ENCODE data around the gene ZNF512B.
A peak's percentile ranks its signal among the peaks of the same experiment; 100 is the strongest.

ZNF512B gene

GRCh38 chr20:63980806-63981728 is 11.3 kb upstream of the ZNF512B start, which contains the start of gene PRPF6:
PRPF6 (plus strand) TSS chr20:63981132; CDS start chr20:63981246, 114 bp downstream.
- peak within 1 kb of the TSS; percentile 77 for H3K4me2 ChIP-seq (ENCODE audit: low read length)
- peaks cover 50% of the 10 kb centered on the region for H3K79me2 ChIP-seq (ENCODE audit: control insufficient read depth, low read length)
- H3K27ac ChIP-seq (ENCODE audit: low read depth, low read length): peak within 1 kb of the TSS; percentile 90

GRCh38 chr20:63980317-63980805 is 10.6 kb upstream of the ZNF512B start:
- peaks cover 41% of the 10 kb centered on the region for H3K4me1 ChIP-seq (ENCODE audit: control insufficient read depth, low read length)
- no peaks in the 10 kb centered on the region for H3K9me2 ChIP-seq (replicated peaks; ENCODE audit: control insufficient read depth, low read length)
- TF ChIP-seq CTCF (IDR thresholded peaks at IDR 0.05; ENCODE audit: low read depth, low read length, poor library complexity, severe bottlenecking): no peak
- TF ChIP-seq EZH2phosphoT487 (IDR thresholded peaks at IDR 0.05; ENCODE audit: borderline replicate concordance, low read length): no peak
- H3K27me3 ChIP-seq (ENCODE audit: control insufficient read depth, low read length): no peaks in the 10 kb centered on the region
- H3K27ac ChIP-seq (ENCODE audit: low read depth, low read length): peak overlapping the region; percentile 90
- peaks cover 4% of the 10 kb centered on the region; the same call in 1 of the 2 replicates for H4K20me1 ChIP-seq (ENCODE audit: control insufficient read depth, insufficient read depth, low read depth, low read length)
- H3F3A ChIP-seq (ENCODE audit: control insufficient read depth, insufficient read depth): peaks cover 17% of the 10 kb centered on the region
- H3K36me3 ChIP-seq (ENCODE audit: control insufficient read depth, low read length): peaks cover 34% of the 10 kb centered on the region
- peaks cover 46% of the 10 kb centered on the region for H3K79me2 ChIP-seq (ENCODE audit: control insufficient read depth, low read length)
- H3K4me2 ChIP-seq (ENCODE audit: low read length): peak overlapping the region; percentile 77
- H3K4me3 ChIP-seq (ENCODE audit: low read length): peak overlapping the region; percentile 97
- H3K9me3 ChIP-seq (ENCODE audit: control insufficient read depth, insufficient read depth, low read length): no peaks in the 10 kb centered on the region

More at GRCh38 chr20:63980806-63981728, 11.3 kb upstream of the ZNF512B start, which contains the start of gene PRPF6:
- no peaks in the 10 kb centered on the region for H3K9me2 ChIP-seq (replicated peaks; ENCODE audit: control insufficient read depth, low read length)
- H3K4me3 ChIP-seq (ENCODE audit: low read length): peak within 1 kb of the TSS; percentile 97
- H3K9me3 ChIP-seq (ENCODE audit: control insufficient read depth, insufficient read depth, low read length): no peaks in the 10 kb centered on the region
- peaks cover 41% of the 10 kb centered on the region for H3K4me1 ChIP-seq (ENCODE audit: control insufficient read depth, low read length)
- no peaks in the 10 kb centered on the region for H3K27me3 ChIP-seq (ENCODE audit: control insufficient read depth, low read length)
- peaks cover 4% of the 10 kb centered on the region; the same call in 1 of the 2 replicates for H4K20me1 ChIP-seq (ENCODE audit: control insufficient read depth, insufficient read depth, low read depth, low read length)
- TF ChIP-seq EZH2phosphoT487 (IDR thresholded peaks at IDR 0.05; ENCODE audit: borderline replicate concordance, low read length): no peak
- TF ChIP-seq CTCF (IDR thresholded peaks at IDR 0.05; ENCODE audit: low read depth, low read length, poor library complexity, severe bottlenecking): peak; percentile 88
- H3K36me3 ChIP-seq (ENCODE audit: control insufficient read depth, low read length): peaks cover 41% of the 10 kb centered on the region
- peaks cover 17% of the 10 kb centered on the region for H3F3A ChIP-seq (ENCODE audit: control insufficient read depth, insufficient read depth)

- Histone ChIP-seq H3K9me3 (ENCODE audit: control insufficient read depth, insufficient read depth, low read length) (no peaks in the 10 kb centered on the region), H4K20me1 (ENCODE audit: control insufficient read depth, insufficient read depth, low read depth, low read length) (peaks cover 4% of the 10 kb centered on the region; the same call in 1 of the 2 replicates), H3K4me1 (ENCODE audit: control insufficient read depth, low read length) (peaks cover 41% of the 10 kb centered on the region), H3K79me2 (ENCODE audit: control insufficient read depth, low read length) (peaks cover 45% of the 10 kb centered on the region), H3K4me2 (ENCODE audit: low read length) (peak within 1 kb of the TSS; percentile 77), H3K9me2 (replicated peaks; ENCODE audit: control insufficient read depth, low read length) (no peaks in the 10 kb centered on the region), H3K36me3 (ENCODE audit: control insufficient read depth, low read length) (peaks cover 30% of the 10 kb centered on the region), H3K27me3 (ENCODE audit: control insufficient read depth, low read length) (no peaks in the 10 kb centered on the region), H3K4me3 (ENCODE audit: low read length) (peak within 1 kb of the TSS; percentile 97), H3F3A (ENCODE audit: control insufficient read depth, insufficient read depth) (peaks cover 17% of the 10 kb centered on the region), H3K27ac (ENCODE audit: low read depth, low read length) (peak within 1 kb of the TSS; percentile 90)
- TF ChIP-seq EZH2phosphoT487 (IDR thresholded peaks at IDR 0.05; ENCODE audit: borderline replicate concordance, low read length) (no peak), CTCF (IDR thresholded peaks at IDR 0.05; ENCODE audit: low read depth, low read length, poor library complexity, severe bottlenecking) (no peak)
These were observed 10.0 kb upstream of the ZNF512B start, which contains the start of gene SAMD10 for GRCh38 chr20:63979557-63980316. SAMD10 (minus strand) TSS chr20:63979642; CDS start chr20:63979467, 175 bp downstream.
